Type B pancreatic cell (in vitro differentiated cells): ENCODE measurements around the gene LANCL3. TPM values are rescaled to one million over a fixed set of nuclear protein-coding genes. Genes with fewer than 3 reads are reported as not detected.

ENCODE experiments used
- DNase-seq: peaks from one replicate; pipeline ENCODE4 v3.0.0; 2021; ENCODE audit warnings: mixed read lengths; ENCODE audit not compliant: unreplicated experiment; ENCODE audit errors: extremely low spot score
- H3K27ac Mint-ChIP-seq: 2 replicates; pipeline ENCODE4 v1.8.0; 2021; ENCODE audit warnings: mild to moderate bottlenecking, mixed read lengths
- H3K27me3 Mint-ChIP-seq: 2 replicates; pipeline ENCODE4 v1.8.0; 2021; ENCODE audit warnings: mixed read lengths
- H3K36me3 Mint-ChIP-seq: 2 replicates; pipeline ENCODE4 v1.8.0; 2021; ENCODE audit warnings: mixed read lengths
- H3K4me1 Mint-ChIP-seq: one replicate; pipeline ENCODE4 v1.8.0; 2021; ENCODE audit warnings: mixed read lengths; ENCODE audit not compliant: unreplicated experiment
- H3K4me3 Mint-ChIP-seq: 2 replicates; pipeline ENCODE4 v1.8.0; 2021; ENCODE audit warnings: mild to moderate bottlenecking, mixed read lengths
- H3K9me3 Mint-ChIP-seq: 2 replicates; pipeline ENCODE4 v1.8.0; 2021; ENCODE audit warnings: mixed read lengths
- CTCF ChIP-seq: fragments of 200-600 bp; sonication (generic); conservative IDR thresholded peaks from 2 replicates; pipeline ENCODE4 v1.5.0; 2021; ENCODE audit warnings: antibody characterized with exemption, mild to moderate bottlenecking
- total RNA-seq: library from RNA; stranded (reverse); gene quantifications from 2 replicates; pipeline ENCODE4 v1.2.1, GENCODE V29; 2021; ENCODE audit warnings: low replicate concordance

LANCL3 gene
- total RNA-seq, 1 donor from 2014 or later = 1.1 TPM

GRCh38 chrX:37686369-37686995 is 115.0 kb downstream of the LANCL3 start:
- Mint-ChIP-seq H3K36me3 (no peaks in the 10 kb centered on the region), H3K27ac (no peak overlapping the region), H3K27me3 (peaks cover 10% of the 10 kb centered on the region), H3K4me3 (peak overlapping the region; percentile 78), H3K4me1 (no peaks in the 10 kb centered on the region), H3K9me3 (peaks cover 2% of the 10 kb centered on the region)
- no peak for DNase-seq
- TF ChIP-seq CTCF = no peak

- H3K27ac Mint-ChIP-seq = no peak overlapping the region
- H3K36me3 Mint-ChIP-seq = no peaks in the 10 kb centered on the region
- peaks cover 7% of the 10 kb centered on the region for H3K27me3 Mint-ChIP-seq
- no peak overlapping the region for H3K4me3 Mint-ChIP-seq
- TF ChIP-seq CTCF = no peak
- no peaks in the 10 kb centered on the region for H3K4me1 Mint-ChIP-seq
- no peak for DNase-seq
- H3K9me3 Mint-ChIP-seq = no peaks in the 10 kb centered on the region
Measured at GRCh38 chrX:37686996-37687395, 115.5 kb downstream of the LANCL3 start.

- Mint-ChIP-seq H3K4me1 (no peaks in the 10 kb centered on the region), H3K9me3 (no peaks in the 10 kb centered on the region), H3K27ac (no peak overlapping the region), H3K36me3 (no peaks in the 10 kb centered on the region), H3K27me3 (peaks cover 7% of the 10 kb centered on the region), H3K4me3 (no peak overlapping the region)
- TF ChIP-seq CTCF = no peak
- no peak for DNase-seq
Measured at GRCh38 chrX:37690119-37690518, 118.7 kb downstream of the LANCL3 start.

- no peaks in the 10 kb centered on the region for H3K4me1 Mint-ChIP-seq
- H3K9me3 Mint-ChIP-seq = no peaks in the 10 kb centered on the region
- no peaks in the 10 kb centered on the region for H3K36me3 Mint-ChIP-seq
- no peak overlapping the region for H3K4me3 Mint-ChIP-seq
- no peaks in the 10 kb centered on the region for H3K27me3 Mint-ChIP-seq
- TF ChIP-seq CTCF = no peak
- H3K27ac Mint-ChIP-seq = no peak overlapping the region
- DNase-seq = no peak
Measured at GRCh38 chrX:37692918-37693317, 121.5 kb downstream of the LANCL3 start.

GRCh38 chrX:37697169-37697760 is 125.8 kb downstream of the LANCL3 start:
- peaks cover 5% of the 10 kb centered on the region for H3K9me3 Mint-ChIP-seq
- H3K36me3 Mint-ChIP-seq = no peaks in the 10 kb centered on the region
- no peak overlapping the region for H3K27ac Mint-ChIP-seq
- H3K4me1 Mint-ChIP-seq = no peaks in the 10 kb centered on the region
- H3K27me3 Mint-ChIP-seq = no peaks in the 10 kb centered on the region
- DNase-seq = no peak
- TF ChIP-seq CTCF = no peak
- no peak overlapping the region for H3K4me3 Mint-ChIP-seq
